Germinal center (tissue), 1 donor: Measurements from ENCODE around the gene CALD1.
"Not testable (repeated sequence)": the region's sequence is repeated elsewhere in the genome, so short reads cannot be mapped to it uniquely, and the experiment has no call there.

Experiments used
- DNase-seq: peaks from one replicate; pipeline ENCODE4 v3.0.0; 2012; ENCODE audit warnings: mixed read lengths, low spot score

Gene CALD1

GRCh38 chr7:134949171-134949570 lies 169.7 kb downstream of the CALD1 start:
- DNase-seq, result no peak

- peak; percentile 7 for DNase-seq
Measured at GRCh38 chr7:134954197-134955082, 175.0 kb downstream of the CALD1 start.

GRCh38 chr7:134957005-134957404 lies 177.6 kb downstream of the CALD1 start:
- no peak for DNase-seq

GRCh38 chr7:134959810-134960209 lies 180.4 kb downstream of the CALD1 start:
- no peak for DNase-seq

- DNase-seq, result no peak
Measured at GRCh38 chr7:134962270-134962780, 182.9 kb downstream of the CALD1 start.

GRCh38 chr7:134963036-134963435 lies 183.6 kb downstream of the CALD1 start:
- no peak for DNase-seq

- no peak for DNase-seq
Measured at GRCh38 chr7:134966691-134967090, 187.3 kb downstream of the CALD1 start.

- DNase-seq, result no peak
Measured at GRCh38 chr7:134968110-134968509, 188.7 kb downstream of the CALD1 start.

GRCh38 chr7:134981645-134982044 lies 202.2 kb downstream of the CALD1 start:
- not testable (repeated sequence) for DNase-seq

- DNase-seq, result no peak
Measured at GRCh38 chr7:134985894-134986362, 206.5 kb downstream of the CALD1 start.

- peak; percentile 87 for DNase-seq
Measured at GRCh38 chr7:134986363-134987251, 207.2 kb downstream of the CALD1 start, which contains the start of gene AGBL3. AGBL3 (plus strand) TSS chr7:134986508; CDS start chr7:134987934, 1,426 bp downstream.

- DNase-seq, result no peak
Measured at GRCh38 chr7:134988161-134988560, 208.7 kb downstream of the CALD1 start.

- DNase-seq, result no peak
Measured at GRCh38 chr7:134991469-134992339, 212.3 kb downstream of the CALD1 start.

GRCh38 chr7:134992626-134993179 lies 213.3 kb downstream of the CALD1 start:
- DNase-seq, result peak; percentile 9

GRCh38 chr7:134993877-134994456 lies 214.5 kb downstream of the CALD1 start:
- no peak for DNase-seq

GRCh38 chr7:134995239-134996096 lies 216.0 kb downstream of the CALD1 start:
- no peak for DNase-seq

- no peak for DNase-seq
Measured at GRCh38 chr7:134996097-134996550, 216.7 kb downstream of the CALD1 start.

- DNase-seq, result no peak
Measured at GRCh38 chr7:134997214-134997885, 217.9 kb downstream of the CALD1 start.

- no peak for DNase-seq
Measured at GRCh38 chr7:134999136-134999535, 219.7 kb downstream of the CALD1 start.
